GM18951 (cell line): ENCODE measurements around the gene FABP6.
"Not testable (repeated sequence)": the region's sequence is repeated elsewhere in the genome, so short reads cannot be mapped to it uniquely, and the experiment has no call there.

Experiments
- POLR2A ChIP-seq: IDR thresholded peaks from 4 replicates; pipeline ENCODE4 v1.6.1; 2011; ENCODE audit warnings: mild to moderate bottlenecking; ENCODE audit not compliant: insufficient read length, insufficient read depth; ENCODE audit errors: extremely low read depth
- in situ Hi-C: fragments of 300-500 bp; cut with MboI; formaldehyde crosslinking; loops from one replicate; pipeline ENCODE4 v1.12.0; 2022; ENCODE audit warnings: low sequenced_read_pairs, mixed read lengths, inconsistent platforms; ENCODE audit not compliant: unreplicated experiment

FABP6 gene

DNA sequence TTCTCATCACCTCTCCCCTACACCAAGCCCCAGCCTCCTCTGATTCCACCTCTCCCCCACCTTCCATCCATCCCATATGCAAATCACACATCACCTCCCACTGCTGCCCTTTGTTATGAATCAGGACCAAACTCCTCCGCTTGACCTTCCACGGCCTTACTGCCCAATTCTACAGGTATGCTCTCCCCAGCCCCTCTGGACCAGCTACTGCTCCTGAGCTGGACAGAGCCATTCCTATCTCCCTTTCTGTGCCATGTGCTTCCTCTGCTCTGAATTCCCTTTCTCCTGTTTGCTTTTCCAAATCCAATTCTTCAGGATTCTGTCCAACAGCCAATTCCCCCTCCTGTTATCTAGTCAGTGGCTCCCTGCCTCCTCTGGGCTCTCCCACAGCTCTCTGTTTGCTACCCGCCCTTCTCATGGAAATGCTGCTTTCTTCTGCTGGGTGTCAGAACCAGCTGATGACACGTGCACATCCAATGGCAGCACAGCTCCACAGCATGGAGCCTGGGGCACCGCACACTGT, 8.3 kb downstream of the FABP6 start:
- no peak for TF ChIP-seq POLR2A
- in situ Hi-C loops: no loop called here

DNA sequence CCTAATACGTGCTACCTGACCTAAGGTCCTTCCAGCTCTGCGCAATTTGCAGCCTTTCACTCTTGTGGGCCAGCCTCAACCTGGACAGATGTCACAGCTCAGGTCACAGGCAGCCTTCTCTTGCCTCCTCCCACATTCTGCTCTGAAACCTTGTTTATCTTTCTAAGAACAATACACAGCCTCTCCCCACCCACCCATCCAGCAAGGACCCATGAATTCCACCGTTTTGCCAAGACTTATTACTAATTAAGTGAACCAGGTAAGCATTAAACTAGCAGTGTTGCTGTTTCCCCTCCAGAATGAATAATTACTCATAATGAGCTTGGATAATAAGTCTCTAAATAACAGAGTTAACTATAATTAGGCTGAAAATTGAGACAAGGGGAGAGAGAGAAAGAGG, 11.0 kb downstream of the FABP6 start:
- in situ Hi-C loops: no loop called here
- TF ChIP-seq POLR2A: no peak

DNA sequence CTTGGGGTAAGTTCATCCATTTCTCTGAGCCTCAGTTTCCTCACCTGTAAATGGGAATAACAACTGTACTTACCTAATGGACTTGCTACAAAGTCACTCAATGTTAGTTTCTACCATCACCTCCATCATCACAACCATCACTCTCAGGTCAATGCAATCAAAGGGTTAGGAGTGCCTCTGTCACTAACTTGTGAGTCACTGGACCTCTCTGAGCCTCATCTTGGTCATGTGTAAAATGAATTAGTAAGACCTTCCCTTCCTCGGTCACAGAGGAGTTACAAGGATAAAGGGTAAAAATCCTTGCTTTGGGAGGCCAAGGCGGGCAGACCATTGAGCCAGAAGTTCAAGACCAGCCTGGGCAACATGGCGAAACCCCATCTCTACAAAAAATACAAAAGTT, 12.8 kb downstream of the FABP6 start:
- TF ChIP-seq POLR2A: no peak
- in situ Hi-C loops: no loop called here

DNA sequence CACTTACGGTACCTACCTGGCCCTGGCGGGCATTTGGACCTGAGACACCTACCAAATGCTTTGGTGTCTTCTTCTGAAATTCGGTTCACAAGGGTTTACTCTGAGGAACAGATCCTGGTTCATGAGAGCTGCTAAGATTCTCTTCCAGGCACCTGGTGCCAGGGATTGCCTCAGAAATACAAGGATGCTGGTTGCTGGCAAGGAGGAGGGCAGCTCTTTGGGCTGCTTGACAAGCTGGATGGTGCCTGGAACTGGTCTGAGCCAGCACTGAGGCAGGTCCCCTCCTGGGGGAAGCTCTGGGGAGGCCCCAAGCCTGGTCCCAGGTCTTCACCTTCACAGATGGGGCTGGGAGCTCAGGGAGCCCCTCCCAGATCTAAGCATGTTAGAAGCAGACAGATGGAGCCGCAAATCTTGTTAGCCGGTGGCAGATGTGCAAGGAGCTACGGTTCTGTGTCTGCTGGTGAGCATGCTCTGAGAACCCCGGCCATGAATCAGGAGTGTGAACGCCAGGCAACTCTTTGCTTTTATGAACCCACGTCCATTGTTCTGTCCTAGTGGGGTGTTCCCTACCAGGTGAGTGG, 16.3 kb downstream of the FABP6 start:
- in situ Hi-C loops: no loop called here
- TF ChIP-seq POLR2A: no peak

DNA sequence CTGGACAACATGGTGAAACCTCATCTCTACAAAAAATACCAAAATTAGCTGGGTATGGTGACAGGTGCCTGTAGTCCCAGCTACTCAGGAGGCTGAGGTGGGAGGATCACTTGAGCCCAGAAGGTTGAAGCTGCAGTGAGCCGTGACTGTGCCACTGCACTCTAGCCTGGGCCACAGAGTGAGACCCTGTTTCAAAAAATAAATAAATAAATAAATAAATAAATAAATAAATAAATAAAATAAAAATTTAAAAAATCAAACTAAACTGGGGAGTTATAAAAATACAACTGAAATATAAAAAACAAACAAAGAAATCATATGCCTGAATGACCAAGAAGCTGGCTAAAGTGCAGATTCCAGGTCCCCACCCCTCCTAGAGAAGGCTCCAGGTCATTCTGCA, 20.3 kb downstream of the FABP6 start:
- in situ Hi-C loops: not testable (repeated sequence)

DNA sequence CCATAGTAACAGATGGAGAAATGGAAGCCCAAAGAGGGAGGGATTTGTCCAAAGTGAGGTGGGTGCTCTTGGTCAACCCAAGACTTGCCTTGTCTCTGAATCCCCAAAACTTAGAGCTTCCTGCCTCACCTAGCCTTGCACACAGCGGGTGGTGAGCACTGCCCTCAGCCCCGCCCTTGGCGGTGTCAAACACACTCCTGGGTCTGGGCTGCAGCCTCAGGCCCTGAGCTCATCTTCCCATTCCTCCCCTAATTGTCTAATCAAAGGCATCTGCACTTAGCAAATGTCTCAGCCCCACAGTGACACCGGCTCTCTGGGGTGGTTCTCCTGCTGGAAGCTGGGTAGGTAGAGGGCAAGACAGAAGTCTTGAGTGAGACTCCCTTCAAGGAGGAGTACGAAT, 20.9 kb downstream of the FABP6 start:
- no peak for TF ChIP-seq POLR2A
- in situ Hi-C loops: no loop called here

DNA sequence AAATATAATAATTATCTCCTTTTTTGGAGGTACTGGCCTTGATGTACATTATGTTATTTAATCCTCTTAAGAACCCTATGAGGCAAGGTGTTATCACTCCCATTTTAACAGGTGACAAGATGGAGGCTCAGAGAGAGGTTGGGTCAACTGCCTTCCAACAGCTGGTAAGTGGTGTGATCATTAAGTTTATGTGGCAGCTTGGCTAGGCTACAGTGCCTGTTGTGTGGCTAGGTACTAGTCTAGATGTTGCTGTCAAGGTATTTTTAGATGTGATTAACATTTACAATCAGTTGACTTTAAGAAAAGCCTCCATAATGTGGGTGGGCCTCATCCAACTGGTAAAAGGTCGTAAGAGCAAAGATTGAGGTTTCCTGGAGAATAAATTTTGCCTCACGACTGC, 21.5 kb downstream of the FABP6 start:
- no peak for TF ChIP-seq POLR2A
- in situ Hi-C loops: no loop called here

DNA sequence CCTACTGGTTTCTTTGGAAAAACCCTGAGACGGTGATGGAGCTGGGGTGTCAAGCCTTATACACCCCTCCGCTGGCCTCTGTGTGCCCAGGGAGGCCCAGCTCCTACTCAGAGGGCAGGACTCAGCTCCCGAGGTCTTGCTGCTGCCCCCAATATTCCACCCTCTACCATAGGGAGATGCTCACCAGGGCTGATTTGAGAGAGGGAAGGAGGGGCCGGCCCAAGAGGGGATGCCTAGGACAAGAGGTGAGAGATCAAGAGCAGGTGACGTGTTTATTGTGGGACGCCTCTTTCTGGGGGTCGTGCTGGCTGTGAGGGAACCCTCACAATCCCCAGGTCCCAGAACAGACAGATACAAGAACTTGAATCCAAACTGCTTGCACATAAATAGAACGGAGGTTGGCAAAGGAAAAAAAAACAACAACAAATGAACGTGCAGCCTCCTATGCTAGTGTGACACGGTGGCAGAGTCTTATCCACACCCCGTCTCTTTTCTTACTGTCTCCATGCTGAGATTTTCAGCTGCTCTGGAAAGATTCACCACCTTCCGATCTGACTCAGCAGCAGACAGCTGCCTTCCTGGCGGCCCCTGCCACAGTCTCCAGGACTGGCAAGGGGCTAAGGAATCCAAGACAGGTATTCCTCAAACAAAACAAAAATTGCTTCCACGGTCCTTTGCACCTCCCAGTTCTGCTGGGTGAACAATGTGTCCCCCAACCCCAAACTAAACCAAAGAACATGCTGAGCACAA, 22.3 kb downstream of the FABP6 start:
- TF ChIP-seq POLR2A: no peak
- in situ Hi-C loops: no loop called here

DNA sequence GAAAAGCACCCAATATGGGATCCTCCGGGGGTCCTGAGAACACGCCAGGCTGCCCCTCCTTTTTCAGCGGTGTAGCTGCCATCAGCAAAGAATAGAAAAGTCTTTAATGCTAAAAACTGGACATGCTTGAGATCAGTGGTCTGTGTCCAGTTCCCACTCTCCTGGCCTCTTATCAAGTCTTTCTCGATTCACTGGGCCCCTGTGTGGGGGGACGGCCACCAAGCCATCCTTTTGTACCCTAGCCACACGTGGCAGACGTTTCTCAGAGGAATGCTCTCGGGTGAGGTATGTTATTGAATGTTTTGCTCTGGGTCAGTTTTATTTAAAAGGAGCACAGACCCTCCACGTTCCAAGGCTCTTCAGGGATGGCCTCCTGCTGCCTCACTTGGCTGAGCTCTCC, 23.6 kb downstream of the FABP6 start:
- in situ Hi-C loops: no loop called here
- TF ChIP-seq POLR2A: no peak

DNA sequence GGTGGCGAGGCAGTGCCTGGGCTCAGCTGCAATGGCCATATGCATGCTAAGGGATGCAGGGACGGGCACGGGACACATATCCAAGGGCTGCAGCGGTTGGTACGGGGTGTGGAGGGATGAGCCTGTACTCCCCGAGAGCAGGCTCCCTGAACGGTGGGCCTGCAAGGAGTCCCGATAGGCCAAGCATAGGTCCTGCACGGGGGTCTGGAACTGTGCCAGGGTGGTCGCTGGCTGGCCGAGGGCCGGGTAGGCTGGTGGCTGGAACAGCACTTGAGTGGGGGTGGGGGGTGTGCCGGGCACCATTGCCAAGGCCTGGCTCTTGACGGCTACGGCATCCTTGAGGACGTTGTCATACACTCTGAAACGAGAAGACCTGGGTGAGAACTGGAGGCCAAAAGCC, 24.1 kb downstream of the FABP6 start:
- in situ Hi-C loops: no loop called here
- no peak for TF ChIP-seq POLR2A

DNA sequence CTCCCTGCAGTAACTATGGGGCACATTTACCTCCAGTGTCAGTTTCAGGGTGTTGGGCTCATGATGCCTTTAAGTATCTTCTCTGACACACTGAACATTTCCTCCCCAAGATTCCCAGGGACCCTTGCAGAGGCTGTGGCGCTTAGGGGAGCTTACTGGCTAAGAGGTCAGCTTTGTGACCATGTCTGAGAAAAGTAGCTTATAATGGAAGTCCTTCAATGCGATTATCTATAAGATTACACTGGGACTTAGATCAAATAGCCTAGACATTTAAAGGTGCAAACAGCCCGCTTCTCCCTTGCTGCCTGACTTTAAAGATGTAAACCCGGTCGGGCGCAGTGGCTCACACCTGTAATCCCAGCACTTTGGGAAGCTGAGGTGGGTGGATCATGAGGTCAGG, 25.4 kb downstream of the FABP6 start:
- in situ Hi-C loops: no loop called here
- no peak for TF ChIP-seq POLR2A

DNA sequence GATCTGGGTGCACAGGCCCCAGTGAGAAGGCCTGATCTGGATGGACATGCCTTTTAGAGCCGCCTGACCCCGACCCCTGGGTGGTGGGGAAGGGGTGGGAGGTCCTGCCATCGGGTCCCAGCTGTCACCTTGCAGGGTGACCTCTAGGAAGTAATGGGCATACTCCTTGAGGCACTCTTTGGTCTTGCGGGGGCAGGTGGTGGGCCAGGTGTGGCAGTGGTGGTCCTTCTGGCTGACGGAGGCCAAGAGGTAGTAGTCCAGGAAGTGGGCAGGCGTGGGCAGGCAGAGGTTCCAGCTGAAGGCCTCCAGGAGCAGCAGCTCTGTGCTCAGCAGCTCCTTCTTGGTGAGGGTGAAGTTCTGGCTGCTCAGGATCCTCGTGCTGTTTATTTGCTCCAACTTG, 30.0 kb downstream of the FABP6 start:
- in situ Hi-C loops: no loop called here
- no peak for TF ChIP-seq POLR2A

DNA sequence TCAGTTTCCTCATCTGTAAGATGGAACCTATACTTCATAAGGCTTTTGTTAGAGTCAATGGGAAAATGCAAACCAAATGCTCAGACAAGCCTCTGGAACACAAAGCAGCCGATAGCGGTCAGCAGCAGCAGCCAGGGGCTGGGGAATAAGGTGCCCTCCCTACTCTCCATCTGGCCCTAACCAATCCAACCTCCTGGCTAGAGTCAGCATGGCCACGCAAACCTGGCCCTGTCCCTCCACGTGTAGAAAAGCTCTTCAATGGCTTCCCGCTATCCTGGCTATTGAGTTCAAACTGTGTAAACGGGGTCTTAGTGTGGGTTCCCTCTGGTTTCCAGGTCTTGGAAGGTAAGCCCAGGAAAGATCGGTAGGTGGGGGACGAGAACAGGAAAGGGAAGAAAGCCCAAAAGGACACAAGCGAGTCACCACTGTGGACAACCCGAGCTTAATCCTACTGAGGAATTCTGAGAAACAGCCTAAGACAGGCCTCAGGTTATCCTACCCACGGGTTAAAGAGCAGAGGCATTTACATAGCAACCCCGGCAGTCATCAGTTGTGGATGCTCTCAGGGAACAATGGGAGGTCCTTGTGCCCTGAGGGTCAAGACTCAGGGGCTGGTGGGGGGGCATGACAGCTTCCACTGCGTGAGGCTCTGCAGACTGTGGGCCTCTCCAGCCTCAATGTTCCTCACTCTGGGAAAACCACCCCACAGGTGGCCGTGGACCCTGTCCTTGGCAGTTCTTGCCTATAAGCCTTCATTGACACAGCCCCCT, 30.9 kb downstream of the FABP6 start:
- no peak for TF ChIP-seq POLR2A
- in situ Hi-C loops: no loop called here
